HG03066 (cell line): ENCODE results near the gene TBRG4.

ENCODE experiments used
- ATAC-seq: cut with Tn5 transposase; IDR thresholded peaks from one replicate; pipeline ENCODE4 v1.9.1; 2021; ENCODE audit warnings: low read depth; ENCODE audit not compliant: unreplicated experiment

Gene TBRG4

DNA sequence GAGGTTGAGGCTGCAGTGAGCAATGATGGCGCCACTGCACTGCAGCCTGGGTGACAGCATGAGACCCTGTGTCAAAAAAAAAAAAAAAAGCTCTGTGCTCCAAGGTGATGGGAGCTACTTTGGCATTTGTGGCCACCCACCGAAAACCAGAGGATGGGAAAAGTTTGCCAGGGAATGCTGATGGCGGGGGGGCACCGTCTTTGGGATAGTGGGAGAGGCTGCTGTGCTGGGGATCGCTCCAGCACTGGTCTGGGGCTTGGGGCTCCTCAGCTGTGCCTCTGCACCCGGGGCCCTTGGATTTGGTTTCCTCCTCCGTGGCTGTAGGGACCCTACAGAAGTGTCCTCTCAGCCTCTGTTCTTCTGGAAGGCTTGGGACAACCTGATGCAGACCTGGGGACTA is 34.4 kb upstream of the TBRG4 start:
- no peak for ATAC-seq

DNA sequence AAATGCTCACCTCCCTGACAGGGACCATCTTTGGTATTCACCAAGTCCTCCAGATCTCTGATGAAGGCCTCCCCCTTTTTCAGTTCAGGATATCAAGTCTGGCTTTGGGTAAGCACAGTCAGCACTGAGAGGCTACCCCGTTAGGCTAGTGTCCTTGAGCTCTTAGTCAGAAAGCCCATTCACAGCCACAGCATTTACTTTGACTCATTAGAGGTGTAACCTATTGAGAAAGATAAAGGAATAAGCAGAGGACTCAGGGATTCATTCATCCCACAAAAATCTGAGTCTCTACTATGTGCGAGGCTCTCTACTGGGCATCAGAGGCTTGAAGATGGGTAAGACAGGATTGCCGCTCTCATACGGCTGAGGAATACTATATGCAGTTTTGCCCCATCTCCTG is 32.1 kb upstream of the TBRG4 start:
- no peak for ATAC-seq

DNA sequence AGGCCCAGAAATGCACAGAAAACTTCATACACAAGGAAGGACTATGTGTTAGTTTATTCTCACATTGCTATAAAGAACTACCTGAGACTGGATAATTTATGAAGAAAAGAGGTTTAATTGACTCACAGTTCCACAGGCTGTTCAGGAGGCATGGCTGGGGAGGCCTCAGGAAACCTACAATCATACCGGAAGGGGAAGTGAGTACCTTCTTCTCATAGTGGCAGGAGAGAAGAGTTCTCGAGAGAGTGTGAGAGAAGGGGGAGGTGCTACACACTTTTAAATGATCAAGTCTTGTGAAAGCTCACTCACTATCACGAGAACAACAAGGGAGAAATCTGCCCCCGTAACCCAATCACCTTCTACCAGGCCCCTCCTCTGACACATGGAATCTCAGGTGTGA is 29.3 kb upstream of the TBRG4 start:
- no peak for ATAC-seq

DNA sequence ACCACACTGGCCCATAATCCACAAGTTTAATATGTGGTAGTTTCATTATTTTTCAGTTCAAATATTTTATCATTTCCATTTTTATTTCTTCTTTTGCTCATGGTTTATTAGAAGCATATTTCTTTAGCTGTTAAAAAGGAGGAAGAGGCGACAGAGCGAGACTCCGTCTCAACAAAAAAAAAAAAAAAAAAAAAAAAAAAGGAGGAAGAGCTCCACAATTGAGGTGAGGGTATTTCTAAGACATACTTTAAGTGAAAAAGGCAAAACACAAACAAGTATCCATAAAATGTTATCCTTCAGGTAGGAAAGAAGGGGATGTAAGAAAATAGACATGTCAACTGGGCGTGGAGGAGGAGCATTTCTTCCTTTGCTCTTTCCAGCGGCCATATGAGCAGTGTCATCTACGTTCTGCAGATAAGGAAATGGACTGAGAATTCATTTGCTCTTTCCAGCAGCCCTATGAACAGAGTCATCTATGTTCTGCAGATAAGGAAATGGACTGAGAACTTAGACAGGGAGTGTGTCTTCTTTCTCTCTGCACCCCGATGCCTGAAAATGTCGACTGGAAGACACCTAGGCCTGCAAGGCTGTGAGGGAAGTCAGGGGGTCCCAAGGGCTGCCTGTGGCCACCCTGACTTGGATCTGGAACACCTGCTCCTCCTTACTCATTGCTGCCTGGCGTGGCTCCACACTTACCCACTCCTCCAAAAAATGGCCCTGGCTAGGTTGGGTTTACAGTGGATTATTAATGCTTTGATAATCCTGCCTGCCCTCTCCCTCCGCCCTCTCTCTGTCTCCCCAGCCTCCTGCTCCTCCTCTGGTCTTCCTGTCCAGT is 27.2 kb upstream of the TBRG4 start:
- no peak for ATAC-seq

DNA sequence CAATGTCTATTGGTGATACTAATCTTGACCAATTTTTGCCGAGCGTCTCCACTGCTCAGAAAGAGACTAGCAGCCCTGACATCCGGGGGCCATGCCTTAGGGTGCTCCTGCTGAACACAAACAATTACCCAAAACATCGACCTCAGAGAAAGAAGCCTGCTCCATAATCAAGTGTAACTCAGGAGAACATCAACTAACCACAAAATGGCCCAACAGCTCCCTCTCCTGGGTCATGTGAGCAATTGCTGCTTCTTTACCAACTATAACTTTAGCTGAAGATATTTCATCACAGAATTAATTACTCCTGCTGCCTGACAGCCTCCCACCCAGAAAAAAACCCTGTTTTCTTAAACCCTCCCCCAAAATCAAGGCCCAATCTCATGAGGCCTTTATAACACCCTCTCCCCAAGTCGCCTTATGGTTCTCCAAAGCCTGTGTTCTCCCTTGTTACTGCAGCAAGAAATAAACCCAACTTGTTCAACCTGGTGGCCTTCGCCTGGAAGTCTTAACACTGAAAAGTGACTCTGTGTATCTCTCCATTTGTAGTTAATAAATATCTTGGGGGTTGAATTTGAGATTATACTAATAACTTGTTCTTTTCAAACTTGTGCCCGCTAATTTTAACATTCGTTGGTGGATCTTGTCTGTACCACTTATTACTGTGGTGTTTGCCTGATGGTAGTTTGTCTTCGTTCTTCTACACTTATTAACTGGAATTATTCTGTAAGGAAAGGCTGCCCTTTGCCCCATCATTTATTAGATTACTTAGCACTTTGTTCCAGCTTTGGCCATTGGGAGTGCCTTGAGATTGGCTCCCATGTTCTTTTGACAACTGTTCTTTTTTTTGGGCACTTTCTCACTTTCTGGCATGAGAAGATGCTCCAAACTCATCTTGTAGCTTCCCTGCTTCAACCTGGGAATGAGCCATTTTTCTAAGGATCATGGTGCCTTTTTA is 24.9 kb upstream of the TBRG4 start:
- ATAC-seq = peak; percentile 59

DNA sequence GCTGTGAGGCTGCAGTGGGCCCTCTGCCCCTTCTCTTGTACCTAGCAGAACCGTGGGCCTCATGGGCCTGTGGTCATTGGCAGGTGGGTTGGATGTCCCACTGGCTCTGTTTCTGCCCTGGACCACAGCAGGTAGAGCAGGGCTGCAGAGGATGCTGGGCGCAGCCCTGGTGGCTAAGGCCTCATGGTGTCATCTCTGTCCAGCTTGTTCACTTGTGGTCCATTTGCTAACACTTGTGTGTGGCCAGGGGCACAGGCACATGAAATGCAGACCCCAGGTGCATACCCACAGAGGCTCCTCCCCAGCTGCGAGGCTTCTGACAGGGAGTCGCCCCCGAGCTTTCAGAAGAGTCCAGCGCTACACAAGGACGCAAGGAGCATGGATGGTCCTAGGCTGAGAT is 22.4 kb upstream of the TBRG4 start:
- no peak for ATAC-seq

DNA sequence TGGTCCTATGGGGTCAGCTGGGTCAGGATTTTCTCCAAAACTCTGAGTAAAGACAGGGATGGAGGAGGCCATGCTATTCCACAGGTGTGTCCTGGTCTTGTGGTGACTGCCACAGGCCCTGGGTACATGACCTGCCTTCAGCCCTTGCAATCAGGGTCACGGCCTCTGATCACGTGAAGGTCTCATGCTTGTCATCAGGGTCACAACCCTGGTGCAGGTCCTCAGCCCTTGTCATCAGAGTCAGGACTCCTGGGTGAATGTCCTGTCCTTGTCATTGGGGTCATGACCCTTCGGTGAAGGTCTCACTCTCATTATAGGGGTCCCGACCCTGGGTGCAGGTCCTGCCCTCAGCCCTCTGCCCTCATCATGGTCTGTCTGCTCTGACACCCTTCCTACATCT is 21.9 kb upstream of the TBRG4 start:
- ATAC-seq = no peak

DNA sequence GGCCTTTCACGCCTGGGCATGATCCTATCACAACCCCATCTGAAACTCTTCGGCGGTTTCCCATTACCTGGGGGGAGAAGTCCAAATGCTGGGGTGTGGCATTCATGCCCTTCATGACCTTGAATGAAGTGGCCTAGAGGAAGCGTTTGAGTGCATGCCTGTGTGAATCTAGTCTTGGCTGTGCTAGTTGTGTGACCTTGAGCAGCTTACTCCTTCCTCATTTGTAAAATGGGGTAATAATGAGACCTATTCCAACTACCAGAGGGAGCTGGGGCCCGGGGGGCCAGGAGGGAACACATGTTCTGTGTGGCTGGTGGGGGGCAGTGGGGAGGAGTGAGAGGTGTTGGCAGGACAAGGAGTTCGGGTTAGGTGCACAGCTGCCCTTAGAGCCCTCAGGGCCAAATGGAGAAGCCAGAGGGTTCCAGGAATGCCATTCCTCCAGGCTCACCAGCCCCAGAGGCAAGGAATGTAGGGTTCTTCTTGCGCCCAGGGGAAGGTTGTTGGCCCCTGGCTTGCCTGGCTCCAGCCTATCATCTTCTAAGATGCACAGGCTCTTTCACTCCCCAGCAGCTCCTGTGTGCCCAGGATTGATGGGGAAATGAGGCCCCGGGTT is 21.3 kb upstream of the TBRG4 start:
- no peak for ATAC-seq

DNA sequence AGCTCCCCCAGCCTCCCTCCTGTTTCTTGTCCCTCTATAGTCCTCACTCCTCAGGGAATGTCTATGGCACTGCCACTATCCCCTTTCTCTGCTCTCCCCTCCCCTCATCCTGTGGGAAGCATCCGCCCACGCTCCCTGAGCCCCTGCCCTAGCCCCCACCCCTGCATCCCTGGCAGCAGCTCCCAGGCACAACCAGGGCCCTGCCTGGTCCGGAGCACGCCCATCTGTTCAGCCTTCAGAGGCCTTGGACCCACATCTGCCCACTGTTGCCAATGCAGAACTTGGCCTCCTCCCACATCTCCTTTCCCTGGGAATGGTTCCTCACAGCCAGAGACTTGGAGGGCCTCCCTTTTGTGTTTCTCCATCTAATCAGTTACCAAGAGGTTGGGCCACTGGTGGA is 20.4 kb upstream of the TBRG4 start:
- ATAC-seq = no peak

DNA sequence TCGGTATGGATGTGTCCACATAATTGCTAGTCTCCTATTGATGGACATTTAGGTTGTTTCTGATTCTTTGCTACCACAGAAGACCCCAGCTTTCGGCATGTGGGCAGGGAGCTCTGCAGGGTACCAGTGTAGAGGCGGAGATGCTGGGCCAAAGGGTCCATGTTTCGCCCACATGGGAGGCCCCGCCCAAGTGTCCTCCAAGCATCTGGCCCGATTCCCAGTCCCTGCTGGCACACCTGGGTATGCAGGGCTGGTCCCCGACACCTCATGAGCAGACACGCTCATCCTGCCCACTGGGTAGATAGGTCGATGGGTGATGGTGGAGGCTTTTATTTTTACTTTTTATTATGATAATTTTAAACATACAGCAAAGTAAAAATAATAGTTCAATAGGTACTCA is 19.4 kb upstream of the TBRG4 start:
- no peak for ATAC-seq

DNA sequence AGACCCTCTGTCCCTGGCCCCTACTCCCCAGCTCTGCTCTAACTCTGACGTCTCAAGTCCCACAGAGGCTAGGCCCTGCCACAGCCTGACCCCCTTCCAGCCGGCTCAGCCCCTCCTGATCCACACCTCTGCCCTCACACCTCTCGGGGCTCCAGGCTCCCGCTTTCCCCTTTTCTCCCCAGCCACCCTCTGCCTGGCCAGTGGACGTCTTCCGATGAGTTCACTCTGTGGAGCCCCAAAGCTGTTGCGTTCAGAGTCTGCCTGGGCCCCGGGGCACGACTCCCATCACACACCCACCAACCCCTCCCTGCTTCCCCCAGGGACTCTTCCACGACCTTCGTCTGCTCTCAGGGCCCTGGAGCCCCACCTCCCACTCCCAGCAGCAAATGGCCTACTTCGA is 18.4 kb upstream of the TBRG4 start:
- ATAC-seq = no peak

DNA sequence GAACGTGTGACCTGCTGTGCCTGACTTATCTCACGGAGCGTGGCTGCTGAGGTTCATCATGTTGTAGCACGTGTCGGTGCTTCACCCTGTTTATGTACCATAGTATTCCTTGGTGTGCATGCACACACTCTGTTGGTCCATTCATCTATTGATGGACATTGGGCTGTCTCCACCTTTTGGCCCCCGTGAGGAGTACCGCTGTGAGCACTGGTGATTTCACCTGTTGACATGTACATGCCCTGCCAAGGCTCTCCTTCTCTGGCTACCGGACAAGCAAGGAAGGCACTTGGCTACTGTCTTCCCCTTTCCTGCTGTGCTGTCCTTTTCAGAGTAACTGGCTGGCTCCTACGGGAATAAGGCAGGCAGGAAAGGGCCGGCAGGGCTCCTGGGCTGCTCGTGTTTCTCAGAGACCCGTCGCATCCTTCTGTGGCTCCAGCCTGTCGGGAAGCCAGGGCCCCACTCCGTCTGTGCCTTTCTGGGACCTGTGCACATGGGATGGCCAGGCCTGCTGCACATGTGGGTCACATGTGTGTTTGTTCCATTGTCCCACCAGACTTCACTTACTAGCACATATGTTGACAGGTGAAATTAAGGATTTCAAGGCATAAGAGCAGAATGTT is 17.8 kb upstream of the TBRG4 start:
- no peak for ATAC-seq

DNA sequence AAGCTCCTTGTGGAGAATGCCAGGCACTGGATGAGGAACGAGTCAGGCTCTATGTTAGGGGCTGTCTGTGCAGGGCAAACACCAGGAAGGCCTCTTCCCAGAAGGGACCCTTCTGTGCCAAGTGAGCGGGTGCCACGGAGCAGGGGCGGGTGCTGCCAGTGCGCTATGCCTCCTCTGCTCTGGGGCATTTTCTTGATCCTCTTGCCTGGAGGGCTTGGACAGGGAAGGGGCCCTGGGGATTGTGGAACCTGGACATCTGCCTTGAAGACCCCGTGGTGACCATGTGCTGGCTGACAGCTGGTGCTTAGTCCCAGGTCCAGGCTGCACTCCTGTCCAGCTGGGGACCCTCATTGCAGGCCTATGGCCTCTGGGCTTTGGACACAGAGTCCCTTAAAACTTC is 15.4 kb upstream of the TBRG4 start:
- no peak for ATAC-seq

DNA sequence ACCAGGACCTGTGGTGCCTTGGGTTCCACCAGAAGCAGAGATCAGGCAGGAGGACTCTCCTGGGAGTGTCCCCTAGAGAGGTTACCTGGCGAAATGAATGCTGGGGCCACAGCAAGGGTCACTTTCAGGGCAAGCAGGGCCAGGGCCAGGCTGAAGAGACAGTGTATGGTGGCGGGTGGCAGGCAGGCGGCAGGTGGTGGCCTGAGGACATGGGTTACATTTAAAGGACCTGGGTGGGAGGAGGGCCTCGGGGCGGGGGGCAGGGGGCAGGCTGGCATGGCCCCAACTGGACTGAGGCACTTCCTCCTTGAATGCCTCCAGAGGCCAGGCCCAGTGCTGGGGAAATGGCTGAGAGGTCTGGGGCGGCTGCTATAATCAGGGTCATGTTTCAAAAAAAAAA is 14.7 kb upstream of the TBRG4 start:
- no peak for ATAC-seq

DNA sequence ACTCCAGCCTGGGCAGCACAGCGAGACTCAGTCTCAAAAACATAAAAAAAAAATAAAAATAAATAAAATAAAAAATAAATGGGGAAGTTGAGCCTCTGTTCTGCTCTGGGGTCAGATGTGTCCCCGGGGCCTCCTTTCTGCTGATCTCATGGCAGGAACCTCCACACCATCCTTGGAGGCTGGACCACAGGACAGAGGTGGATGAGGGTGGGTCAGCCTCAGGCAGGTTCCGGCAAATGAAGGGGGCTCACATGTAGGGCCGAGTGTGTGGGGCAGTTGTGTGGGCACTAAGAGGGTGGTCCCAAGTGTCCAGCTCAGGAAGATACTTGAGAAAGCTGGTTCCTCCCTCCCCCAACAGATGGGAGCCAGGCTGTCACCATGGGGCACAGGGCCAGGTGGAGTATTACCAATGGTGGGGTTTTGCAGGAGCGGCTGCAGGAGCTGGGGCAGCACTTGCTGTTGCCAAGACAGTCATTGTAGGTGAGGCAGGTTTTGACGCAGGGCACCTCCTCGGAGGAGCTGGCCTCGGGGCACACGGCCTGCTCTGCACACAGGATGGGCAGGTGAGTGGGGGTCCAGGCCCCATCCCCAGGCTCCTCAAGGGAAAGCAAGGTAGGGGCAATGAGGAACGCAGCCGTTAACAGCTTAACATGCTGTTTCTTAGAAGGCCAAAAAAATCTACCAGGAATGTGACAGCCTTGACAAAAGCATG is 13.9 kb upstream of the TBRG4 start:
- no peak for ATAC-seq

DNA sequence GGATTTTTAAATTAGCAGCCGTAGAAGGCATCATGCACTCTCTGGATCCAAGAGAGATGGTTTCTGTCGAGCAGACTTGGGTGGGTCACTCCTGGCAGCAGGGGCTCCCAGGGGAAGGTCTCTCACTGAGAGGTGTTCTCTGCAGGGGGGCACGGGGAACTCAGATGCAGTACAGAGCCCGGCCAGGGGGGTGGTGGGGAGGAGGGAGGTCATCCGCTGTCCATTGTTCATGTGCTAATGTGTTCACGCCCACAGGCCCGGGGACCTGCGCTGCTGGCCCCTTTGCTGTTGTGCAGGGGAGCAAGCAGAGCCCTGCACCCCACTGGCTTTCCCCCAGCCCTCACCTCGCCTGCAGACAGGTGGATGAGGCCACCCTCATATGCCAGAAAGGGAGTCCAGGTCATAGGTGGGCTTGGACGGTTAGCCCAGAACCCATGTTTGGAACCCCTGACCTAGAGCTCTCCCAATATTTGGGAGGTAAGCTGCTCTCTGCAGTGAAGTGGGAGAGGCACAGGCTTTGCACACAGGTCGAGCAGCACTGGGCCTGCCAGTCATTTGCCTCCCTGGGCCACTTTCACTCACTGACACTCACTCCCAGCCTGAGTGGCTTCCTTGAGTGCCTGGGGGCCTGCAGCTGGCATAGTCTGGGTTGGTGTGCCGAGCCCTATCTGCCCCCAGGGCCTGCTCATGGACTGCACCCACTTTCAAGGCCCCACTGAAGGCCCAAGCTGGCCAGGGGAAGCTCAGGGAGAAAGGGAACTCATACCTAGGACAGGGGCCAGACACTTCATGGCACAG is 12.6 kb upstream of the TBRG4 start:
- ATAC-seq = no peak

DNA sequence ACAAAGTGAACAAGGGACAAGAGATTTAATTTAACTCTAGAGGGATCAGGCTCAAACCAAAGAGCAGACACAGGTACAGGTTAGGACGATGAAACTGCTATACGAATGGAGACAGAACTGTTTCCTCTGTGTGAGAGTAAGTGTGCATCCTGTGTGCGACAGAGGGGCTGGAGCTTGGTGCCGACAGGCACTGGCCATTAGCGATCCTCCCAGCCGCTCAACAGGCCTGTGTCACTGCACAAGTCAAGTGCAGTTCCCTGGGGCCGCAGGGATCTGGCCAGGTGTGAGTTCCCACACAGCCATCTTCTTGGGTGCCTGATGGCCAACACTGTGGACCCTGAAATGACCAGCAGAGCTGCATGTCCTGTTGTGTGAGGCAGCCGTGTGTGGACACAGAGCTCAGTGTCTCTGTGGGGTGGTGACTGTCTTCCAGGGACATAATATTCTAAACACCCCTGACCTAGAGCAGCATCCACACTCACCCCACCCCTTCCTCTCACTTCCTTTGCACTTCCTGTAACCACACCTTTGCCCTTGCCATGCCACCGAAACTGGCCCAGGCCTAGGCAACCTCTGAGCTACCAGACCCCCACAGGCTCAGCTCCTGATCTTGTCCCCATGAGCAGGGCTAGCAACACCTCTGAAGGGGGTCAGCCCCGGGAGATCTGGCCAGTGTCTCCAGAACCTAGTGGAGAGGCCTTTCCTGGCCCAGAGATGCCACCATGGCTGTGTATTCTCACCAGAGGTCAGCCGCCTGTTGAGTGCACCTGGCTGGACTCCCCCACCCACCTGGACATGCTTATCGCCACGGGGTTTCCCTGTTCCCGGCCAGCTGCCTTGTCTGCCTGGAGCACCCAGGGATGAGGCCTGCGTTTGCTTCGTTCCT is 11.7 kb upstream of the TBRG4 start:
- no peak for ATAC-seq

DNA sequence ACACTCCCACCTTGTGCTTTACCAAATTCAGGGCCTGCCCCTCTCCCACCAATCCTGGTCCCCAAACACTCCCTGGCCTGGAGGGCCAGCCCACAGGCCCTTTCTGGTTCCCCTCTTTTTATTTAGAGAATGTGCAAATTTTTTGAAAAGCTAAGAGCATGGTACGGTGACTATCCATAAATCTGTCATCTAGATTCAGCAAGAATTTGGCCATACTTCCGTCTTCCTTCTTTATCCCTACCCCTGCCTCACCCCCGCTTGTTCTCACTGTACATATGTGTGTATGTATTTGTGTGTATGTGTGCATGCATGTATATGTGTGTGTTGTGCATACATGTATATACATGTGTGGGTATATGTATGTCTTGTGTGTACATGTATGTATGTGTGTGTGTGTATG is 8.1 kb upstream of the TBRG4 start:
- no peak for ATAC-seq
